ENCODE measurements around the gene MLPH.

MLPH gene

GRCh38 chr2:237527233-237527632 lies 40.2 kb downstream of the MLPH start:
- DNase-seq, result no peak

DNA sequence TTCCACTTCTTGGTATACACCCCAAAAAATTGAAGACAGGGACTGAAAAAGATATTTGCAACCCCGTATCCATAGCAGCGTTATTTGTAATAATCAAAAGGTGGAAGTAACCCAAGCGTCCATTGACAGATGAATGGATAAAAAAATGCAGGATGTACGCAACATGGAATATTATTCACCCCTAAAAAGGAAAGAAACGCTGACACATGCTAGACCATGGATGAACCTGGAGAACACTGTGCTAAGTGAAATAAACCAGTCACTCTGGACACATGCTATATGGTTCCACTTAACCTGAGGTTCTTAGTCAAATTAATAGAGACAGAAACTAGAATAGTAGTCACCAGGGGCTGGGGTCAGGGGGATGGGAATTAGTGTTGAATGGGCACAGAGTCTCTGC lies 40.7 kb downstream of the MLPH start:
- no peak for DNase-seq

- DNase-seq, result no peak
These were observed 42.7 kb downstream of the MLPH start for GRCh38 chr2:237529452-237530402.

DNA sequence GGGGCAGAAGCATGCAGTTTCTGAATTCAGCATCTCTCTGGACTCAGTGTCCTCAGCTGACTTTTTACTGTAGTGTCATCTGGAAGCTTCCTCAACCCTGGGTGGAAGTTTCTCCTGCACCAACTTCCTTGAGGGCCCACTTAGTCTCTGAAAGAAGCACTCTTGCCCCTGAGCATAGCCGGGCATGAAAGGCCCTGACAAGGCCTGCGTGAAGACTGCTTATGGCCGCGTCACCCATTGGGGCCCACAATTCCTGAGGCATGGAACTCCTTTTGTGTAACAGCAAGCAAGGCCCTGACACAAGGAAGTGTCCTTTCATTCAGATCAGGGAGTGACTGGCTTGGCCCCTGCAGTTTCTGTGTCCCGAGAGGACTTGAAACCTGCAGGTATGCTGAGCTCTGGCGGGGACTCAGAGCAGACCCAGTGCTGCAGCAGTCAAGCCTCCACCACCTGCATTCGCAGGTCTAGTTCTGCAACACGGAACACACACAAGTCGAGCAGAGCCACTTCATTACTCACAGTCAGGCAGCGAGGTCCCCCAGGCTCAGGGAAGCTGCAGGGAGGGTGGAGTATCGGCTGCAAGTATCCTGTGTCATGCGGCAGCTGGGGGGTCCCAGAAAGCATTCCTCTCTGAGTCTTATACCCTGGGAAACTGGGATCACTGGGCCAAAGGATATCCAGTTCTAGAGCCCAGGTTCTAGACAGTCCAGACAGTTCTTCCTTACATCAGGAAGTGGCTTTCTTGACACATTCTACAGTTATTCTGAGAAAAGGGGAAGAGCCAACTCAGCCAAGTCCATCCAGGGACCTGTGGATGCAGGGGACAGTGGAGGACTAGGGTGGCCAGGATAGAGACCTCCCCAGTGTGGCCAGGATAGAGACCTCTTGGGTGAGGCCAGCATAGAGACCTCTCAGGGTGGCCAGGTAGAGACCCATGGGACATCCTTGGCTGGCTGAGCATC lies 43.7 kb downstream of the MLPH start:
- DNase-seq, result no peak

GRCh38 chr2:237532160-237532559 lies 45.1 kb downstream of the MLPH start:
- no peak for DNase-seq

GRCh38 chr2:237533668-237534161 lies 46.7 kb downstream of the MLPH start:
- no peak for DNase-seq

GRCh38 chr2:237534380-237534779 lies 47.3 kb downstream of the MLPH start:
- DNase-seq, result no peak

GRCh38 chr2:237535385-237536082 lies 48.5 kb downstream of the MLPH start:
- DNase-seq, result no peak

DNA sequence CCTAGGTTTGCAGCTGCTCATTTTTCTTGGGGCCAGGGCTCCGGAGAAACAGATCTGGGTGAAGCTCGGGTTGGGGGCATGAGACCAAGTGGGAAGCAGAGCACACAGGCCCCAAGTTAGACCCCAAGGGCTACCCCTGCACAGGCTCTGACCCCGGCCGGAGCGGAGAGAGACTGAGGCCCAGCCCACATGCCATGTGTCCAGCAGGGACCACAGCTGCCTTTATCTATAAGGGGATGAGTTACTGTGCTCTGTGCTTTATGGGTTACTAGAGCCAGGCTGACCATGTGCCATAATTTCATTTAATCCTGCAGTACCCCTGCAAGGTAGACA lies 49.0 kb downstream of the MLPH start:
- no peak for DNase-seq

DNA sequence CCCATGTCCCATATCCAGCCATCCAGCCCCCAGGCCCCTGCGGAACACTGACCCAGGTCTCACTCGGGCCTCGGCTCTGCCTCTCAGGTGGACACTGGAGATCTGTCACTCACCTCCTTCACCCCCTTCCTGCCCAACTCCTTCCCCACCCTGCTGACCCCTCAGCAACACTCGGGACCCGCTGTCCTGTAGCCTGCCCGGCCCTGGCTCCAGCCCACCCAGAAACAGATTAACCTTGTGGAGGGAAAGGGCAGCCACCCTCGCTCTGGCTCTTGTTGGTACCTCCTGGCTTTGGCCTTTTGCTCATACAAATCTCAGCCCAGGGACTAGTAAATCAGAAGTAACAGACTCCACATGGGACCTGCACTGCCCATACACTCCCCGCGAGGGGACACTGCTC lies 49.6 kb downstream of the MLPH start:
- no peak for DNase-seq

DNA sequence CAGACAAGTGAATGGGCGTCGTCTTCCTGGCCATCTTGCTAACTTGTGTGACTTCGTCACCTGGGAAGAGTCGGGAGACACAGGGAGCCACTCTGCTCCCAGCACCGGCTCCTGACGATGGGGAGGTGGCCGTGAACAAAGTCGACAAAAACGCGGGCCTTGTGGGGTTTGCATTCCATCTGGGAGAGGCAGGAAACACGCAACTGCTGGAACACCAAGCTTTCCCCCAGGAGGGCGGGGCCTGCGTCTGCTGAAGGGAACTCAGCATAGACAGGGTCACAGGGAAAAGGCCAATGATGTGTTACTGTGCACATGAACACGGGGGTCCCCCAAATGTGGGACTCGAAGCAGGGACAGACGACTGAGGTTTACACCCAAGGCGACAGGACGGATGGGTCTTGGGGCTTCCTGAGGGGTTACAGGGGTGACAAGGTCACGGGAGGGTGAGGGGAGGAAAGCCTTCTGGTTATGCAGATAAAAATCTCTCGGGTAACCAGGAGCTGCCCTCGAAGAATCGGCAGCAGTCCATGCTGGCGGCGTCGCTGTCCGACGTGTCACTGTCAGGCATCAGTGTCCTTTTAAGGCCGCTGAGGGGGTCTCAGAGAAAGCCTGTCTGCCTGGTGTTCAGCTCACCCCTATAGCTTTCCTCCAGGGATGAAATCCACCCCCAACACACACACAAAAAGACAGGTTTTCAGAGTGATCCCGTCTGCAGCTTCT lies 51.1 kb downstream of the MLPH start:
- no peak for DNase-seq

DNA sequence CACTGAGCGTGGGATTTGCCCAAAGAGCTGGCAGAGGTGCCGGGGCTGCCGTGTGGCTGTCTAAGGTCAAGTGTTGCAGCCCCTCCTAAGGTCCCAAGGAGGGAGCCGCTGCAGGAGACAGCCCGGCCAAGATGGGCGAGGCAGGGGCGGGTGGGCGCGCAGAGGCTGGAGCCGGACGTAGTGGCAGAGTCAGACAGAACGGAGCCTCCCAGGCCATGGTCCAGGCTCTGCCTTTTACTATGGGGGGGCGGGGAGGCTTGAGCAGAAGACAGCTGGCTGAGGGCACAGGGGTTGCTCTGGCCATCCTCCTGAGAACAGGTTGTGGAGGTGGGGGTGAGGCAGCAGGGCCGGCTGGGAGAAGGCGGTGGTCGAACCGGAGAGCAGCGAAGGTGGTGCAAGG lies 51.9 kb downstream of the MLPH start:
- no peak for DNase-seq

DNA sequence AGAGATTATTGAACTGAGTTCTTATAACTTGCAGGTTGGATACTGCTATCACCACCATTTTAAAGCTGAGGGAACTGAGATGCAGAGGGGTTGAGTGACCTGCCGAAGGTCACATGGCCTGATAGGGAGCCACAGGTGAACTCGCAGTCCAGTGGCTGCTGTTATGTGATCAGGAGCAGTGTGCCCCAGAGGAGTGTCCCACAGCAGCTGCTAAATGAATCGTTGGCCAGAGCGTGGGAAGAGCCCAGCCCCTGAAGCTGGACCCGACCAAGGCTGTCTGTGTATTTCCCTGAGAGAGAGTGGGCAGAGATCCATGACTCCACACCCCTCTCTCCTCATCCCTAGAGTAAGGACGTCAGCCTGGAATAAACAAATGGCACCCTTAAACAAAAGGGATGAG lies 52.6 kb downstream of the MLPH start:
- DNase-seq, result no peak

GRCh38 chr2:237540223-237540775 lies 53.2 kb downstream of the MLPH start:
- no peak for DNase-seq

DNA sequence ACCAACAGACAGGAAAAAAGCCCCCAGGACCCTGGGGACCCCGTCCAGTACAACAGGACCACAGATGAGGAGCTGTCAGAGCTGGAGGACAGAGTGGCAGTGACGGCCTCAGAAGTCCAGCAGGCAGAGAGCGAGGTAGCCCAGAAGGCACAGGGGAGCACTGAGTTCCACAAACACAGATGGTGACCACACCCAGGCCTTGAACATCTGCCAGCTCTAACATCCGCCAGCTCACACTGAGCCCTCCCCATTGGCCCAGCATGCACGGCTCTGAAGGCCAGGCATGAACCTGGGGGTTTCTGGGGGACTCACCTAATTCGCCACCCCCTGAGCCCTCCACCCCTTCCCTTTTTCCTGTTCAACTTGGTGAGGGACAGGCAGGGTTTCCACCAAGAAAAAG lies 53.8 kb downstream of the MLPH start:
- no peak for DNase-seq

DNA sequence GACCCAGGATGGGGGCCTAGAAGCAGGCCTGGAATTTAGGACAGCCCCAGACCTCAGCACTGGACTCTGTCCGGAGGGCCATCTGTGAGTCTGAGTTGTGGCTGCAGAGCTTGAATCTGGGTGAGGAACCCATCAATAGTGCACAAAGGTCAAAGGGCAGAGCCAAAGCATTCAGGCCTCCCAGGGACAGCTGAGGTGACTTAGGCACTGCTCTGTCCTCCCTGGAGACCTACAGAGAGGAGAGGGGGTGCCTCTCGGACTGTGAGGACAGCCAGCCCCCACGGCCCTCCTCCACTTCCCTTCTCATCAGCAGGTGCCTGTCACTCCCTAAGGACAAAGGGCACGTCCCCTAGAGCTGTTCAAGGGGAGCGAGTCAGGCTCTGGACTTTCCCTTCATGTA lies 54.2 kb downstream of the MLPH start:
- DNase-seq, result no peak

GRCh38 chr2:237542001-237542704 lies 55.1 kb downstream of the MLPH start:
- DNase-seq, result no peak

DNA sequence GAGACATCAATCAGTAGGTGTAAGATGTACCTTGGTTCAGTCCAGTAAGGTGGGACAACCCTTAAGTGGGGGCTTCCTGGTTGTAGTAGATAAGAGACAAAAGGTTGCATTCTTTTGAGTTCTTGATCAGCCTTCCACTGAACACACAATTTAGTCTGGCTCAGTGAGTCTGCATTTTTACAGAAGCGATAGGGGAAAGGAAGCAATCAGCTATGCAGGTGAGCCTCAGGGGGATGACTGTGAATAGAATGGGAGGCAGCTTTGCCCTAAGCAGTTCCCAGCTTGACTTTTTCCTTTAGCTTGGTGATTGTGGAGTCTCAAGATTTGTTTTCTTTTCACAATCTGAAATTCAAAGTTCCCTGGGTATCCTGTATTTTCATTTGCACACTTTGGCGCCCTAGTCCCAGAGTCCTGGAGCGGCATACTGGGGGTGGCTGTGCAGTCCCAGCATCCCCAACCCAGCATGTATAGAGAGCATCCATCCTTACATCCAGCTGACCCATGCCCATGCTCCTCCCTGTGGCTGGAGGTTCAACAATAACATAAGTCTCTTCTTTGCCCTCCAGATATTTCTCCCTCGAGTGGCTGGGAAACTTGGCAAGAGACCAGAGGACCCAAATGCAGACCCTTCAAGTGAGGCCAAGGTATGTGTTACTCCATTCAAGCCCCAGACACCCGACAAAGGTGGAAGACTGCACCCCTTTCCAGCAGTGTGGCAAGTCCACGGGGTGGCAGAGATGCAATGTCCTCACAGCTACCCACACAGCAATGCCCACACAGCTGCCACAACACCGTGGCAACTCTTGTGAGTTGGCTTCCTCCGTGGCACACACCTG lies 59.2 kb downstream of the MLPH start:
- DNase-seq, result no peak

DNA sequence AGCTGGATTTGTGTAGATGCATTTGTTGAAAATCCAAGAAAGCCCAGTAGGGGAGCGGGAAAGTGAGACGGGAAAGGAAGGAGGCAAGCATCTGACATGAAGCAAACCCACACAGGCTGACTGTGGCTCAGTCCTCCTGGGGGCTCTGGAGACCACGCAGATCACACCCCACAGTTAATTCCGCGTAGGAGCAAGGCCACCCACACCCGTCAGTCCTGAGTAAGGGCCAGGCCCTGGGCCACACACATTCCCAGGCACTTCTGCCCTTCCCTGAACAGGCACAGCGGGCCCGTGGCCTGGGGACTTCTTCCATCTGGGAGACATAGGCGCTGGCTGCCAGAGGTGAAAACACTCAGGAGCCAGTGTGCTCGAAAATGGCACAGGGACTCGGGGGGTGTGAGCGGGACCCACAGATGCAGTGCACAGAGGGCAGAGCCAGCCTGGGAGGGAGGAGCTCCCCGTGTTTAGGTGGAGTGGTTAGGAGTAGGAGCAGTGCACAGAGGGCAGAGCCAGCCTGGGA lies 59.9 kb downstream of the MLPH start:
- no peak for DNase-seq

- no peak for DNase-seq
These were observed 60.9 kb downstream of the MLPH start for GRCh38 chr2:237547841-237548416.
